ENCODE results near the gene PWP2. TPM values are rescaled to one million over a fixed set of nuclear protein-coding genes. Genes with fewer than 3 reads are reported as not detected.

PWP2 gene
- total and polyA plus RNA-seq, 2 donors from 2014 or later: 0.84 to 8.1 TPM

GRCh38 chr21:44087426-44088400, 19.5 kb upstream of the PWP2 start:
- DNase-seq (peak in 1 of 5 donors; percentile 60), FAIRE-seq (no peak)
- H3K9me3 ChIP-seq (ENCODE audit: control insufficient read depth in 2 of 3, insufficient read depth in 1 of 3, low read length in 3 of 3): no peaks in the 10 kb centered on the region
- intact Hi-C loops (cut with DNase I): no loop called here
- no peak overlapping the region for H3K4me3 ChIP-seq (ENCODE audit: low read length in 3 of 3)
- H3K27ac ChIP-seq (ENCODE audit: low read depth in 2 of 2, low read length in 2 of 2): no peak overlapping the region
- TF ChIP-seq CTCF (IDR thresholded peaks at IDR 0.05; ENCODE audit: borderline replicate concordance, extremely low read depth, insufficient read depth): no peak
- H3K27me3 ChIP-seq (ENCODE audit: control insufficient read depth, insufficient read depth, low read length): no peaks in the 10 kb centered on the region
- peaks cover 2 to 63% (median 34%) of the 10 kb centered on the region in 3 donors for H3K4me1 ChIP-seq (ENCODE audit: control insufficient read depth in 2 of 3, insufficient read depth in 2 of 3, low read depth in 1 of 3, low read length in 3 of 3)
- H3K9ac ChIP-seq (ENCODE audit: low read length in 3 of 3): no peak overlapping the region
- peaks cover 2 to 25% (median 5%) of the 10 kb centered on the region in 3 donors for H3K36me3 ChIP-seq (ENCODE audit: control insufficient read depth in 2 of 3, insufficient read depth in 3 of 3, low read length in 3 of 3)

- no peaks in the 10 kb centered on the region for H3K27me3 ChIP-seq (ENCODE audit: control insufficient read depth, insufficient read depth, low read length)
- H3K36me3 ChIP-seq (ENCODE audit: control insufficient read depth in 2 of 3, insufficient read depth in 3 of 3, low read length in 3 of 3): peaks cover 2 to 25% (median 5%) of the 10 kb centered on the region in 3 donors
- no peaks in the 10 kb centered on the region for H3K9me3 ChIP-seq (ENCODE audit: control insufficient read depth in 2 of 3, insufficient read depth in 1 of 3, low read length in 3 of 3)
- intact Hi-C loops (cut with DNase I): no loop called here
- FAIRE-seq (no peak), DNase-seq (peak in 1 of 5 donors; percentile 30)
- TF ChIP-seq CTCF (IDR thresholded peaks at IDR 0.05; ENCODE audit: borderline replicate concordance, extremely low read depth, insufficient read depth): no peak
- no peak overlapping the region for H3K4me3 ChIP-seq (ENCODE audit: low read length in 3 of 3)
- H3K4me1 ChIP-seq (ENCODE audit: control insufficient read depth in 2 of 3, insufficient read depth in 2 of 3, low read depth in 1 of 3, low read length in 3 of 3): peaks cover 2 to 59% (median 27%) of the 10 kb centered on the region in 3 donors
- peak overlapping the region; percentile 33 to 83 for H3K27ac ChIP-seq (ENCODE audit: low read depth in 2 of 2, low read length in 2 of 2)
- H3K9ac ChIP-seq (ENCODE audit: low read length in 3 of 3): no peak overlapping the region
These were observed 18.8 kb upstream of the PWP2 start for GRCh38 chr21:44088401-44088780.

GRCh38 chr21:44089001-44089911, 17.9 kb upstream of the PWP2 start:
- H3K9me3 ChIP-seq (ENCODE audit: control insufficient read depth in 2 of 3, insufficient read depth in 1 of 3, low read length in 3 of 3): no peaks in the 10 kb centered on the region
- FAIRE-seq (no peak), DNase-seq (peak in 4 of 5 donors; percentile 53 to 86 (median 82))
- H3K27me3 ChIP-seq (ENCODE audit: control insufficient read depth, insufficient read depth, low read length): no peaks in the 10 kb centered on the region
- H3K9ac ChIP-seq (ENCODE audit: low read length in 3 of 3): no peak overlapping the region
- peak overlapping the region; percentile 48 to 83 for H3K27ac ChIP-seq (ENCODE audit: low read depth in 2 of 2, low read length in 2 of 2)
- intact Hi-C loops (cut with DNase I): no loop called here
- peaks cover 2 to 29% (median 6%) of the 10 kb centered on the region in 3 donors for H3K36me3 ChIP-seq (ENCODE audit: control insufficient read depth in 2 of 3, insufficient read depth in 3 of 3, low read length in 3 of 3)
- H3K4me3 ChIP-seq (ENCODE audit: low read length in 3 of 3): peak overlapping the region in 2 of 3 donors; percentile 56 to 57
- TF ChIP-seq CTCF (IDR thresholded peaks at IDR 0.05; ENCODE audit: borderline replicate concordance, extremely low read depth, insufficient read depth): no peak
- peaks cover 2 to 50% (median 26%) of the 10 kb centered on the region in 3 donors for H3K4me1 ChIP-seq (ENCODE audit: control insufficient read depth in 2 of 3, insufficient read depth in 2 of 3, low read depth in 1 of 3, low read length in 3 of 3)

Measured in kidney (tissue), 14 donors.